Stomach smooth muscle (tissue), 2 donors: ENCODE data around the gene SFT2D3.

Experiments used
- H3K27ac ChIP-seq: one replicate; pipeline ENCODE4 v1.7.0; 2013; ENCODE audit warnings: mild to moderate bottlenecking, low read length, inconsistent platforms
- H3K27me3 ChIP-seq, 2 donors: one replicate each; pipeline ENCODE4 v1.7.0; 2013; ENCODE audit warnings: low read length in 2 of 2; ENCODE audit not compliant: insufficient read depth in 2 of 2, control insufficient read depth in 1 of 2
- H3K36me3 ChIP-seq, 2 donors: one replicate each; pipeline ENCODE4 v1.7.0; 2013; ENCODE audit warnings: low read length in 2 of 2; ENCODE audit not compliant: control insufficient read depth in 2 of 2, insufficient read depth in 2 of 2
- H3K4me1 ChIP-seq: one replicate; pipeline ENCODE4 v1.7.0; 2013; ENCODE audit warnings: low read length; ENCODE audit not compliant: control insufficient read depth, insufficient read depth
- H3K4me3 ChIP-seq, 2 donors: one replicate each; pipeline ENCODE4 v1.7.0; 2013; ENCODE audit warnings: low read length in 2 of 2
- H3K9ac ChIP-seq, 2 donors: one replicate each; pipeline ENCODE4 v1.7.0; 2013; ENCODE audit warnings: low read length in 2 of 2, mild to moderate bottlenecking in 1 of 2
- H3K9me3 ChIP-seq, 2 donors: one replicate each; pipeline ENCODE4 v1.7.0; 2013; ENCODE audit warnings: low read length in 2 of 2; ENCODE audit not compliant: control insufficient read depth in 2 of 2
- donor health status: healthy.
- donor health status: Pancreatic carcinoma.

SFT2D3 gene

DNA sequence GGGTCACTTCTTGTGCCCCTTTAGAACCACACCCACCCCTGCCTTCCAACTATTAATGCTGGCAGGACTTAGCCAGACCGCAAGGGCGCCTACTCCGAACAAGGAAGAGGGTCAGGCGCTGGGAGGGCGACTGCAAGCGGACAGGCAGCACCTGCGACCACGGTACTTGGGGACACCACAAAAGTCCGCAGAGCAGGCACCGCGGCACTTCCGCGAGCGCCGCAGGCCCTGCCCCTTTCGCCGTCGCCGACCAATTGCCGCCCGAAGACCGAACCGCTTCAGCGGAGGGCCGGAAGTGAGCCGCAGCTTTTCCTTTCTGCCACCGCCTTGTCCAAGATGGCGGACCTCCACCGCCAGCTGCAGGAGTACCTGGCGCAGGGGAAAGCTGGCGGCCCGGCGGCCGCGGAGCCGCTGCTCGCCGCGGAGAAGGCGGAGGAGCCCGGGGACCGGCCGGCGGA, at the start of gene SFT2D3:
SFT2D3 (plus strand) TSS at position 305 of the 458 bp plus-strand sequence; CDS start at position 337, 32 bp downstream.
- Histone ChIP-seq H3K9me3 (no peaks in the 10 kb centered on the region), H3K4me3 (peak within 1 kb of the TSS; percentile 83 to 87), H3K36me3 (peaks cover 4 to 8% of the 10 kb centered on the region in 2 donors), H3K27ac (peak within 1 kb of the TSS; percentile 88), H3K9ac (peak within 1 kb of the TSS; percentile 73 to 90), H3K27me3 (no peaks in the 10 kb centered on the region), H3K4me1 (peaks cover 23% of the 10 kb centered on the region)

DNA sequence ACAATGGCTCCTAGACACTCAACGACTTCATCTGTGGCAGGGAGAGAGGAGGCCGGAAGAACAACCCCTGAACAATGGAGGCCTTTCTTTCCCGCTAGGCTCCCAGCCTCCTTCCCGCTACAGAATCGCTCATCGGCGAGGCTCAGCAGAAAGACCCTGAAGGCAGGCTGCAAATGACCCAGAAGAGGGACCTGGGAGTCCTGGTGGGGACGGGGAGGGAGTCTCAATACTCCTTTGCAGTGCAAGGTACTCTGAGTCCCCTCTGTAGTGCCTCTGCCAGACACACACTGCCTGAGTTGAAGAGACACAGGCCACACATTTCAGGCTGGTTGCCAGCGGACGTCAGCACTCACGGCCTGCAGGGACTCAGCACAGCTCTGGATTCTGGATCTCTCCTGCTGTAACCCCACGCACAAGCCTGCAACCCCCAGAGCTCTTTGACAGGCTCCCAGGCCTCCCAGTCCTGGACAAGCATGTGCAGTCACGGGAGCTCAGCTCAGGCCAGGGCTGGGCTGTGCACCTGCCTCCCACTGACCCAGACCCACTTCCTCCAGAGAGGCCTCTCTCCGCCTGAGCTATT, 49.2 kb upstream of the SFT2D3 start:
- Histone ChIP-seq H3K9ac (peak overlapping the region; percentile 73 to 80), H3K9me3 (no peaks in the 10 kb centered on the region), H3K27me3 (no peaks in the 10 kb centered on the region), H3K36me3 (peaks cover 16 to 27% of the 10 kb centered on the region in 2 donors), H3K27ac (peak overlapping the region; percentile 100), H3K4me3 (peak overlapping the region in 1 of 2 donors; percentile 54), H3K4me1 (peaks cover 95% of the 10 kb centered on the region)

DNA sequence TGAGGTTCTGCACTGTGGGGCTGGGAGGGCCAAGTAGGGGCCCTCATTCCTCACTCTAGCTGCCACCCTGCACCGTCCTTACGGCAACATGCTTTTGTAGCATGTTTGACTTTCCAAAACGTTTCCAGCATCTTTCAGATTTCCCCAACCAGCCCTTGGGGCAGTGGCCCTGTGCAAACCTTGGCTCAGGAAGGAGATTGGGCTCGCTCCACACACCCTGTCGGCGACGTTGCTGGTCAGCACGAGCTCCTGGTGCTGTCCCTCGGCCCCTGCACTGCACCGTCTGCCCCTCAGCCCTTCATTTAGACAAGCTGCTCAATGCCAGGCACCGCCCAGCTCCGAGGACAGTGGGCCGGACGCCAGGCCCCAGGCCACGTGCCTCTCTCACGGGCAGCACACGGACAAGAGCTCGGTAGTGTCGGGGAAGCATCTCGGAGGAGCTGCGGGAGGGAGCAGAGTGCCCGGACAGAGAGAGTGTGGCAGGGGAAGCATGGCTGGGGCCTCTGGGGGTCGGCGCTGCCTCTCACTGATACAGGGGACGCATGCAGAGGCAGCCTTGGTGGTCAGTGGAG, 48.4 kb upstream of the SFT2D3 start:
- H3K36me3 ChIP-seq = peaks cover 16 to 26% of the 10 kb centered on the region in 2 donors

DNA sequence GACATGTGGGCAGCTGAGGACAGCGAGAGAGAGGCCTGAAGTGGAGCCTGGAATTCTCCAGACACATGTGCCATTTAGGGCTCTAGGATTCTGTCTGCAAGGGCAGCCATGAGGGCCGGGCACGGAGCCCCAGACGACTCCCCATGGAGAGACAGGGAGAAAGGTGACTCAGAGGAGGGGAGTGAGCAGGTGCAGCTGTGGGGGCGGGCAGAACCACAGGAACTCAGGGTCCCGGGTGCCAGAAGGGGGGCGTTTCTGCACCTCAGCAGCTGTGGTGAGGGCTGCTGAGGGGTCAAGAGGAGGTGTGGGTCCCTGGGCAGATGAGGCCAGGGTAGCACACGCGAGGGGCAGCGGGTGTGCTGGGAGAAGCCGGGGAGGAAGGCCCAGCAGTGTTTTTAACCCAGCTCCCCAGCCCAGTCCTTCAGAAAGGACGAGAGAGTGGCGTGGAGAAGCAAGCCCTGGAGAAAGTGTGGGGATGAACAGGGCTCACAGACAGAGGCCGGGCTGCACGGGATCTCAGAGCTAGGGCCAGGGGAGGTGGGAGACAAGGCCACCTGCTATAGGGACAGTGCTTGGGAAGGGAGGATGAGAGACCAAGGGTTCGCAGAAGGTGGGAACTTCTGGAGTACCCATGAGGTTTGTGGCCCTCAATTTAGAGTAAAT, 47.7 kb upstream of the SFT2D3 start:
- H3K27me3 ChIP-seq = no peaks in the 10 kb centered on the region
- peak overlapping the region; percentile 100 for H3K27ac ChIP-seq
- H3K9me3 ChIP-seq = no peaks in the 10 kb centered on the region
- H3K36me3 ChIP-seq = peaks cover 16 to 22% of the 10 kb centered on the region in 2 donors
- peaks cover 95% of the 10 kb centered on the region for H3K4me1 ChIP-seq
- peak overlapping the region; percentile 73 to 74 for H3K9ac ChIP-seq
- peak overlapping the region in 1 of 2 donors; percentile 8 for H3K4me3 ChIP-seq

More for the DNA sequence above, 48.4 kb upstream of the SFT2D3 start:
- Histone ChIP-seq H3K9me3 (no peaks in the 10 kb centered on the region), H3K4me1 (peaks cover 95% of the 10 kb centered on the region), H3K27ac (peak overlapping the region; percentile 100), H3K9ac (peak overlapping the region; percentile 73 to 74), H3K27me3 (no peaks in the 10 kb centered on the region), H3K4me3 (no peak overlapping the region)

GRCh38 chr2:127654084-127654837, 47.0 kb upstream of the SFT2D3 start:
- no peaks in the 10 kb centered on the region for H3K9me3 ChIP-seq
- H3K27me3 ChIP-seq = no peaks in the 10 kb centered on the region
- peak overlapping the region; percentile 100 for H3K27ac ChIP-seq
- peak overlapping the region; percentile 73 to 74 for H3K9ac ChIP-seq
- peaks cover 16 to 20% of the 10 kb centered on the region in 2 donors for H3K36me3 ChIP-seq
- H3K4me3 ChIP-seq = peak overlapping the region in 1 of 2 donors; percentile 20
- H3K4me1 ChIP-seq = peaks cover 99% of the 10 kb centered on the region

DNA sequence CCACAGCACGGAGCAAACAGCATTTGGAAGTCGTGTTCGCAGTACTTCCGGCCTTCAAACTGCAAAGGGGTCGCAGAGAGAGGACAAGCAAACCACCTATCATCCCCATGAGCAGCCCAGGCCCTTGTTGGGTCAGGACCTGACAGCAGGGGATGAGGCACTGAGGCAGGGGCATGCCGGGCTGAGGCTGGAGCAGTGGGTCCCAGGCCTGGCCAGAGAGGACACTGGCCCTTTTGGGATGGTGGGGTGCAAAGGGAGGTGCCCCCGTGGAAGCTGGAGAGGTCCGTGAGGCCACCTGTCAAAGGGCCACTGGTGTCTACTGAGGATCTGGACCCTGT, 46.5 kb upstream of the SFT2D3 start:
- H3K9me3 ChIP-seq = no peaks in the 10 kb centered on the region
- H3K4me1 ChIP-seq = peaks cover 99% of the 10 kb centered on the region
- peak overlapping the region; percentile 100 for H3K27ac ChIP-seq
- peak overlapping the region; percentile 20 to 29 for H3K4me3 ChIP-seq
- peak overlapping the region; percentile 66 to 73 for H3K9ac ChIP-seq
- H3K36me3 ChIP-seq = peaks cover 16 to 20% of the 10 kb centered on the region in 2 donors
- no peaks in the 10 kb centered on the region for H3K27me3 ChIP-seq

- Histone ChIP-seq H3K27ac (peak overlapping the region; percentile 100), H3K9me3 (no peaks in the 10 kb centered on the region), H3K9ac (peak overlapping the region; percentile 66 to 73), H3K27me3 (no peaks in the 10 kb centered on the region), H3K36me3 (peaks cover 14 to 20% of the 10 kb centered on the region in 2 donors), H3K4me1 (peaks cover 98% of the 10 kb centered on the region), H3K4me3 (peak overlapping the region in 1 of 2 donors; percentile 29)
Observed at GRCh38 chr2:127655209-127656073, 45.9 kb upstream of the SFT2D3 start.

DNA sequence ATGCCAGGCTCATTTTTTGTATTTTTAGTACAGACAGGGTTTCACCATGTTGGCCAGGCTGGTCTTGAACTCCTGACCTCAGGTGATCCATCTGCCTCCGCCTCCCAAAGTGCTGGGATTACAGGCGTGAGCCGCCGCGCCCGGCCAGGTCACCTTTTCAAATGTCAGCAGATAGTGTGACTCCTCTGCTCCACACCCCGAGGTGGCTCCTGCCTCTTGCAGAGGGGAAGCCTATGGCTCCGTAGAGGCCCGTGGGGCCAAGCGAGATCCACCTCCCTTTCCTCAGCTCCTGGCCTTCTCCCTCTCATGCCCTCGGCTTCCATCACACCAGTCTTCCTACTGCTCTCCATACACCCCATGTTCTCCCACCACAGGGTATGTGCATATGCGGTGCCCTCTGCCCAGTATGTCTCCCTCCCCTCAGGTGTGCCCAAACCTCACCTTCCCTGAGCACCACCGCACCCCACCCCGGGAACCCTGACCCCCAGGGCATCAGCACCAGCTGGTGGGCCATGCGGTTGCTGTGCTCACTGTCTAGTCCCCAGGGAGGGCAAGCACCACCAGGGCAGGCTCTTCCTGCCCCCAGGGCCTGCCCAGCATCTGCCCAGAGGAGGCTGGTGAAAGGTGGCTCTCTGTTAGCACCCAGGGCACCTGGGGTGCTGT, 44.6 kb upstream of the SFT2D3 start:
- Histone ChIP-seq H3K9me3 (no peaks in the 10 kb centered on the region), H3K27ac (peak overlapping the region; percentile 100), H3K4me1 (peaks cover 98% of the 10 kb centered on the region), H3K9ac (peak overlapping the region; percentile 49 to 58), H3K27me3 (no peaks in the 10 kb centered on the region), H3K4me3 (peak overlapping the region in 1 of 2 donors; percentile 29), H3K36me3 (peaks cover 14 to 20% of the 10 kb centered on the region in 2 donors)

DNA sequence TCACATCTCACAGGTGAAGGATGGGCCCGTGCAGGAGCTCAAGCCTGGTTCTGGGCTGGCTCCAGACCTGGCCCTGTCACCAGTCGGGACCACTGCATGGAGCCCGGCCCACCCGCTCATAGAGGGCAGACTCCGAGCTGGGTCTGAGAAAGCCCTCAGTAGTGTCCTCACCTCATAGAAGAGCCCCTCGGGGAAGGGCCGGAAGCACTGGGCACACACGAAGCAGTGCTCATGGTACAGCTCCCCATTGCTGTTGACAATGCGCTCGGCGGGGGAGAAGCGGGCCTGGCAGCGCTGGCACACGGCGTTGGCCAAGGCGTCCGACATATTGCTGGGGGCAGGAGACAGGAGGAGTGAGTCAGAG, 44.1 kb upstream of the SFT2D3 start:
- peak overlapping the region; percentile 100 for H3K27ac ChIP-seq
- peaks cover 14 to 20% of the 10 kb centered on the region in 2 donors for H3K36me3 ChIP-seq
- H3K4me3 ChIP-seq = peak overlapping the region in 1 of 2 donors; percentile 29
- peak overlapping the region; percentile 49 to 58 for H3K9ac ChIP-seq
- H3K9me3 ChIP-seq = no peaks in the 10 kb centered on the region
- H3K27me3 ChIP-seq = no peaks in the 10 kb centered on the region
- peaks cover 98% of the 10 kb centered on the region for H3K4me1 ChIP-seq
